B cell (primary cell): ENCODE measurements around the gene REG3G. TPM values are rescaled to one million over a fixed set of nuclear protein-coding genes. Genes with fewer than 3 reads are reported as not detected.

Source experiments
- ATAC-seq: fragments of 200-7000 bp; cut with Tn5 transposase; one replicate; pipeline ENCODE4 v1.10.0; 2021; ENCODE audit warnings: low read depth, mild to moderate bottlenecking, moderate number of reproducible peaks, moderate library complexity
- CTCF ChIA-PET: fragments of 350-600 bp; sonication (Branson Sonifier 250); formaldehyde crosslinking; loops from one replicate; lab custom pipeline; 2021; ENCODE audit warnings: antibody characterized with exemption, inconsistent platforms; lab: Charles Lee
- POLR2A ChIA-PET: fragments of 350-600 bp; sonication (Branson Sonifier 250); formaldehyde crosslinking; loops from one replicate; lab custom pipeline; 2021; ENCODE audit warnings: antibody characterized with exemption; lab: Charles Lee
- DNase-seq: peaks from one replicate; pipeline ENCODE4 v3.0.0; 2013
- H2AFZ ChIP-seq: 2 replicates; pipeline ENCODE4 v1.6.1; 2012; ENCODE audit warnings: mild to moderate bottlenecking, low read depth, low read length; ENCODE audit not compliant: insufficient read depth, poor library complexity, severe bottlenecking
- H3K27ac ChIP-seq, 2 donors: 1 replicate in 1 of 2; 2 replicates in 1 of 2; pipeline ENCODE4 v1.5.1; 2012 to 2013; ENCODE audit warnings: low read length in 2 of 2, mild to moderate bottlenecking in 2 of 2, moderate library complexity in 1 of 2
- H3K27me3 ChIP-seq, 4 experiments: fragments of 200-600 bp in 1 of 4; sonication (generic) in 1 of 4; replicated peaks in 1 of 4; 1 replicate in 2 of 4; 2 replicates in 2 of 4; pipeline versions ENCODE4 v1.6.1 to v1.7.0; 2013 to 2016; ENCODE audit warnings: low read length in 3 of 4, mild to moderate bottlenecking in 2 of 4, mixed read lengths in 1 of 4, moderate library complexity in 1 of 4; ENCODE audit not compliant: insufficient read depth in 4 of 4, control insufficient read depth in 3 of 4; ENCODE audit errors: control extremely low read depth in 1 of 4
- H3K36me3 ChIP-seq, 2 experiments: replicated peaks in 1 of 2; 1 replicate in 1 of 2; 2 replicates in 1 of 2; pipeline versions ENCODE4 v1.6.1 to v1.7.1; 2013; ENCODE audit warnings: low read length in 1 of 2; ENCODE audit not compliant: insufficient read depth in 2 of 2, control insufficient read depth in 1 of 2; ENCODE audit errors: control extremely low read depth in 1 of 2, extremely low read depth in 1 of 2
- H3K4me1 ChIP-seq, 2 donors: fragments of 200-600 bp in 1 of 2; sonication (generic) in 1 of 2; 1 replicate in 1 of 2; 2 replicates in 1 of 2; pipeline versions ENCODE4 v1.5.1 to v1.6.1; 2013 to 2017; ENCODE audit warnings: low read length in 2 of 2; ENCODE audit not compliant: control insufficient read depth in 2 of 2, insufficient read depth in 2 of 2
- H3K4me2 ChIP-seq: replicated peaks from 2 replicates; pipeline ENCODE3; 2012; ENCODE audit warnings: mild to moderate bottlenecking, low read depth, low read length; ENCODE audit not compliant: poor library complexity, severe bottlenecking
- H3K4me3 ChIP-seq, 5 experiments: fragments of 200-600 bp in 1 of 5; sonication (generic) in 1 of 5; 1 replicate in 3 of 5; 2 replicates in 2 of 5; pipeline versions ENCODE4 v1.5.1 to v1.7.0; 2011 to 2016; ENCODE audit warnings: low read length in 4 of 5, mild to moderate bottlenecking in 4 of 5, low read depth in 2 of 5, control low read depth in 1 of 5, moderate library complexity in 1 of 5; ENCODE audit not compliant: insufficient read depth in 1 of 5; ENCODE audit errors: control extremely low read depth in 1 of 5, extremely low read depth in 1 of 5
- H3K79me2 ChIP-seq: fragments of 200-600 bp; sonication (generic); one replicate; pipeline ENCODE4 v1.6.0; 2016; ENCODE audit warnings: low read length; ENCODE audit not compliant: control insufficient read depth, insufficient read depth
- H3K9ac ChIP-seq: fragments of 200-600 bp; sonication (generic); 2 replicates; pipeline ENCODE4 v1.6.1; 2017; ENCODE audit warnings: mild to moderate bottlenecking, low read length, moderate library complexity
- H3K9me3 ChIP-seq, 3 donors: one replicate each; pipeline versions ENCODE4 v1.6.1 to v1.7.1; 2013; ENCODE audit warnings: low read length in 2 of 3; ENCODE audit not compliant: control insufficient read depth in 2 of 3, insufficient read depth in 1 of 3; ENCODE audit errors: control extremely low read depth in 1 of 3
- H4K20me1 ChIP-seq: 2 replicates; pipeline ENCODE4 v1.6.0; 2012; ENCODE audit warnings: mild to moderate bottlenecking, low read length; ENCODE audit not compliant: insufficient read depth, control insufficient read depth, poor library complexity, severe bottlenecking
- H3K27ac Mint-ChIP-seq: one replicate; pipeline ENCODE4 v1.8.0; 2021; ENCODE audit warnings: mixed read lengths
- H3K27me3 Mint-ChIP-seq: one replicate; pipeline ENCODE4 v1.8.0; 2021; ENCODE audit warnings: mixed read lengths
- H3K4me1 Mint-ChIP-seq: one replicate; pipeline ENCODE4 v1.8.0; 2021; ENCODE audit warnings: mixed read lengths
- H3K4me3 Mint-ChIP-seq: one replicate; pipeline ENCODE4 v1.8.0; 2021; ENCODE audit warnings: mixed read lengths
- H3K9me3 Mint-ChIP-seq: one replicate; pipeline ENCODE4 v1.8.0; 2022; ENCODE audit warnings: mixed read lengths; ENCODE audit not compliant: insufficient read depth
- CTCF ChIP-seq: fragments of 200-600 bp; IDR thresholded peaks from one replicate; pipeline ENCODE4 v1.8.0; 2022; ENCODE audit warnings: antibody characterized with exemption, mild to moderate bottlenecking
- EZH2 ChIP-seq: IDR thresholded peaks from 2 replicates; pipeline ENCODE4 v1.6.1; 2012; ENCODE audit warnings: borderline replicate concordance, low read depth, mild to moderate bottlenecking, moderate library complexity, low read length; ENCODE audit not compliant: insufficient read depth, poor library complexity, severe bottlenecking
- WGBS: methylation state at CpG from one replicate; pipeline ENCODE4 v1.1.5; 2013; ENCODE audit warnings: missing lambda C conversion rate; ENCODE audit not compliant: insufficient coverage; 5-methylcytosine and 5-hydroxymethylcytosine counted together
- intact Hi-C: fragments of 100-400 bp; cut with micrococcal nuclease; formaldehyde crosslinking; loops from one replicate; pipeline ENCODE4 v1.10.0; 2022
- polyA minus RNA-seq: library from RNA; depleted of rRNA, polyadenylated mRNA; stranded (reverse); fragments of >200 nt; gene quantifications from 2 replicates; pipeline ENCODE4 v1.2.3, GENCODE V29; 2012
- polyA plus RNA-seq: library from polyadenylated mRNA; depleted of rRNA; stranded (reverse); fragments of >200 nt; gene quantifications from 2 replicates; pipeline ENCODE4 v1.2.3, GENCODE V29; 2012
- total RNA-seq, 2 donors: library from RNA; stranded (reverse); fragments of 120-200 nt in 1 of 2; gene quantifications; 1 replicate in 1 of 2; 2 replicates in 1 of 2; pipeline versions ENCODE4 v1.2.3 to v1.2.4, GENCODE V29; 2013 to 2022

Gene REG3G
- total RNA-seq (not detected in 2 replicates), polyA plus RNA-seq (not detected in 2 replicates), polyA minus RNA-seq (not detected in 2 replicates)
- not detected for total RNA-seq (2013)

- ATAC-seq (no peak), DNase-seq (no peak)
- H3K27me3 Mint-ChIP-seq = no peaks in the 10 kb centered on the region
- H3K27ac ChIP-seq = no peak within 1 kb of the TSS
- no peak within 1 kb of the TSS for H3K4me3 Mint-ChIP-seq
- H3K9me3 ChIP-seq = peaks cover 0 to 6% (median 0%) of the 10 kb centered on the region in 3 donors
- H3K27me3 ChIP-seq = no peaks in the 10 kb centered on the region
- no peaks in the 10 kb centered on the region for H3K79me2 ChIP-seq
- 80% methylated on average over 1 of the region's 3 CpGs for WGBS
- H3K4me1 Mint-ChIP-seq = no peaks in the 10 kb centered on the region
- H3K27ac Mint-ChIP-seq = no peak within 1 kb of the TSS
- no peaks in the 10 kb centered on the region for H3K9me3 Mint-ChIP-seq
- TF ChIP-seq EZH2 (no peak), CTCF (no peak)
- no peaks in the 10 kb centered on the region for H4K20me1 ChIP-seq
- H3K9ac ChIP-seq = no peak within 1 kb of the TSS
- ChIA-PET CTCF (no interaction called here), POLR2A (no interaction called here)
- no peak within 1 kb of the TSS for H3K4me2 ChIP-seq
- intact Hi-C loops = no loop called here
- H3K4me1 ChIP-seq = no peaks in the 10 kb centered on the region
- no peak within 1 kb of the TSS for H2AFZ ChIP-seq
- H3K36me3 ChIP-seq = no peaks in the 10 kb centered on the region
- no peak within 1 kb of the TSS for H3K4me3 ChIP-seq
These were observed at the start of gene REG3G for GRCh38 chr2:79025421-79025820. REG3G (plus strand) TSS chr2:79025702; CDS start chr2:79026094, 392 bp downstream.

DNA sequence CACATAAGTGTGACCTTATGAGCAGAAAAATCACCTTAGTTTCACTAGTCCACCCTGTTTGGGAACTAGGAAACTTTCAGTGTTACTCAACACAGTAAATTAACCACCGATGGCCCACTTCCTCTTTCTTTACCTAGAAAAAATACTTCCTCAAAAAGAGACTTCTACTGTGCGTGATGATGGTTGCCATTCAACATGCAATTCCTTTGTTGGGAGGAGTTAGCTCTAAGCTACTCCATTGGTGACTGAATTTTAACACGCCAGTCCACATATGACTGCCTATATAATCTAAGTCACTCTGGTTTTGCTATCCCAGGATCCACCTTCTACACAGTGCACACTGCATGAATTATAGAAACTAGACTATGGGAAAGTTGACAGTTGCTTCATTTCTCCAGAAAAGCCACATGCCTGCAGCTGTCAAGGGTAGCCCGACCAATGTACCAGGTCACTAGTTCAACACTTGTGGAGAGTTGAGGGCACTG is 47.8 kb upstream of the REG3G start:
- H3K27me3 ChIP-seq = no peaks in the 10 kb centered on the region
- TF ChIP-seq EZH2 = no peak
- TF ChIP-seq CTCF = no peak
- H3K4me2 ChIP-seq = peak overlapping the region; percentile 1
- no peaks in the 10 kb centered on the region for H3K79me2 ChIP-seq
- ChIA-PET CTCF (no interaction called here), POLR2A (no interaction called here)
- H3K27ac ChIP-seq = no peak overlapping the region
- H3K4me3 ChIP-seq = no peak overlapping the region
- H3K27me3 Mint-ChIP-seq = no peaks in the 10 kb centered on the region
- H3K4me1 ChIP-seq = peaks cover 4 to 11% of the 10 kb centered on the region in 2 donors
- H3K9me3 Mint-ChIP-seq = peaks cover 7% of the 10 kb centered on the region
- peak; percentile 45 for DNase-seq
- no peak overlapping the region for H2AFZ ChIP-seq
- ATAC-seq = peak; percentile 31
- intact Hi-C loops = no loop called here
- H4K20me1 ChIP-seq = no peaks in the 10 kb centered on the region
- H3K27ac Mint-ChIP-seq = no peak overlapping the region
- H3K36me3 ChIP-seq = no peaks in the 10 kb centered on the region
- no peak overlapping the region for H3K4me3 Mint-ChIP-seq
- peaks cover 0 to 3% (median 3%) of the 10 kb centered on the region in 3 donors for H3K9me3 ChIP-seq
- peaks cover 13% of the 10 kb centered on the region for H3K4me1 Mint-ChIP-seq
- no peak overlapping the region for H3K9ac ChIP-seq
- no CpG with 5 or more reads among the region's 4 CpGs for WGBS
